ENCODE data around the gene PCDHGB4. TPM values are rescaled to one million over a fixed set of nuclear protein-coding genes. Genes with fewer than 3 reads are reported as not detected.
"Not testable (repeated sequence)": the region's sequence is repeated elsewhere in the genome, so short reads cannot be mapped to it uniquely, and the experiment has no call there.

PCDHGB4 gene
- total and polyA plus RNA-seq, 10 donors, result 0.02 to 3.9 (median 2.6) TPM

DNA sequence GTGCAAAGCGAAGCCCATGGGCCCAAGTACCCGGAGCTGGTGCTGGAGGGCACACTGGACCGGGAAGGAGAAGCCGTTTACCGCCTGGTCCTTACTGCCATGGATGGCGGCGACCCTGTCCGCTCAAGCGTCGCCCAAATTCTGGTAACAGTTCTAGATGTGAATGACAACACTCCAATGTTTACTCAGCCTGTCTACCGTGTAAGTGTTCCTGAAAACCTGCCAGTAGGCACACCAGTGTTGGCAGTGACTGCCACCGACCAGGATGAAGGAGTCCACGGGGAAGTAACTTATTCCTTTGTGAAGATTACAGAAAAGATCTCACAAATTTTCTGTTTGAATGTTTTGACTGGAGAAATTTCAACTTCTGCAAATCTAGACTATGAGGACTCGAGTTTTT lies 12.9 kb upstream of the PCDHGB4 start:
- Histone ChIP-seq H3K9me3 (peaks cover 0 to 100% (median 98%) of the 10 kb centered on the region in 8 donors), H3K27ac (no peak overlapping the region), H3K36me3 (no peaks in the 10 kb centered on the region), H3K27me3 (replicated peaks in 1 of 7) (peaks cover 0 to 79% (median 10%) of the 10 kb centered on the region in 7 donors), H3K4me3 (peak overlapping the region in 1 of 8 donors; percentile 55), H3K4me1 (no peaks in the 10 kb centered on the region)
- intact Hi-C loops (cut with DNase I; ENCODE audit: low total_unique reads), result no loop called here
- WGBS, 5 donors, result 51 to 66% (median 56%) methylated on average over 14 of the region's 14 CpGs
- TF ChIP-seq POLR2A (IDR thresholded peaks at IDR 0.05) (no peak), POLR2AphosphoS5 (IDR thresholded peaks at IDR 0.05) (no peak), CTCF (IDR thresholded peaks at IDR 0.05 in 8 of 11, conservative IDR thresholded peaks at IDR 0.05 in 3 of 11) (no peak)
- DNase-seq, result no peak

DNA sequence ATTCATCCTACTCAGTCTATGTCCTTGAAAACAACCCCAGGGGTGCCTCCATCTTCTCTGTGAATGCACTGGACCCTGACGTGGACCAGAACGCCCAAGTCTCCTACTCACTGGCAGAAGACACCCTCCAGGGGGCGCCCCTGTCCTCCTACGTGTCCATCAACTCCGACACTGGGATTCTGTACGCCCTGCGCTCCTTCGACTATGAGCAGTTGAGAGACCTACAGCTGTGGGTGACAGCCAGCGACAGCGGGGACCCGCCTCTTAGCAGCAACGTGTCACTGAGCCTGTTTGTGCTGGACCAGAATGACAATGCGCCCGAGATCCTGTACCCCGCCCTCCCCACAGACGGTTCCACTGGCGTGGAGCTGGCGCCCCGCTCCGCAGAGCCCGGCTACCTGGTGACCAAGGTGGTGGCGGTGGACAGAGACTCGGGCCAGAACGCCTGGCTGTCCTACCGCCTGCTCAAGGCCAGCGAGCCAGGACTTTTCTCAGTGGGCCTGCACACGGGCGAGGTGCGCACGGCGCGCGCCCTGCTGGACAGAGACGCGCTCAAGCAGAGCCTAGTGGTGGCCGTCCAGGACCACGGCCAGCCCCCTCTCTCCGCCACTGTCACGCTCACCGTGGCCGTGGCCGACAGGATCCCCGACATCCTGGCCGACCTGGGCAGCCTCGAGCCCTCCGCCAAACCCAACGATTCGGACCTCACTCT lies 11.9 kb upstream of the PCDHGB4 start:
- peaks cover 0 to 100% (median 98%) of the 10 kb centered on the region in 8 donors for H3K9me3 ChIP-seq
- H3K4me3 ChIP-seq; H3K4me1 ChIP-seq; DNase-seq; intact Hi-C loops (cut with DNase I; ENCODE audit: low total_unique reads); H3K27ac ChIP-seq; H3K36me3 ChIP-seq: not testable (repeated sequence)
- 29 to 57% (median 52%) methylated on average over 10 to 43 of the region's 48 CpGs for WGBS, 5 donors
- H3K27me3 ChIP-seq (replicated peaks in 1 of 7), result peaks cover 0 to 75% (median 7%) of the 10 kb centered on the region in 7 donors

- Histone ChIP-seq H3K27me3 (replicated peaks in 1 of 7) (peaks cover 0 to 81% (median 18%) of the 10 kb centered on the region in 7 donors), H3K9me3 (peaks cover 0 to 100% (median 100%) of the 10 kb centered on the region in 8 donors), H3K4me1 (no peaks in the 10 kb centered on the region), H3K4me3 (peak within 1 kb of the TSS in 2 of 8 donors; percentile 19 to 44), H3K27ac (no peak within 1 kb of the TSS), H3K36me3 (no peaks in the 10 kb centered on the region)
- WGBS, 5 donors, result 14 to 24% (median 22%) methylated on average over 32 to 37 of the region's 37 CpGs
- intact Hi-C loops (cut with DNase I; ENCODE audit: low total_unique reads), result no loop called here
- no peak for DNase-seq
- TF ChIP-seq POLR2AphosphoS5 (IDR thresholded peaks at IDR 0.05), result no peak
- no peak for TF ChIP-seq CTCF (IDR thresholded peaks at IDR 0.05 in 8 of 11, conservative IDR thresholded peaks at IDR 0.05 in 3 of 11)
- TF ChIP-seq POLR2A (IDR thresholded peaks at IDR 0.05), result no peak
Measured at GRCh38 chr5:141382469-141383294, 4.8 kb upstream of the PCDHGB4 start, which contains the start of gene PCDHGA7. TSS of gene PCDHGA7 (plus strand) at chr5:141382742. CDS start at chr5:141382900, 158 bp downstream.

- no peak for TF ChIP-seq POLR2AphosphoS5 (IDR thresholded peaks at IDR 0.05)
- TF ChIP-seq CTCF (IDR thresholded peaks at IDR 0.05 in 8 of 11, conservative IDR thresholded peaks at IDR 0.05 in 3 of 11), result no peak
- no peak for TF ChIP-seq POLR2A (IDR thresholded peaks at IDR 0.05)
- Histone ChIP-seq H3K9me3 (peaks cover 0 to 98% (median 96%) of the 10 kb centered on the region in 8 donors), H3K27me3 (replicated peaks in 1 of 7) (peaks cover 0 to 78% (median 20%) of the 10 kb centered on the region in 7 donors), H3K27ac (no peak overlapping the region), H3K36me3 (no peaks in the 10 kb centered on the region), H3K4me3 (peak overlapping the region in 2 of 8 donors; percentile 19 to 44), H3K4me1 (no peaks in the 10 kb centered on the region)
- intact Hi-C loops (cut with DNase I; ENCODE audit: low total_unique reads), result no loop called here
- WGBS, 5 donors, result 34 to 47% (median 41%) methylated on average over 13 to 21 of the region's 21 CpGs
- DNase-seq, result no peak
Measured at GRCh38 chr5:141383345-141383744, 4.2 kb upstream of the PCDHGB4 start.
